Immature natural killer cell (primary cell): ENCODE data around the gene ZNF526. TPM values are rescaled to one million over a fixed set of nuclear protein-coding genes. Genes with fewer than 3 reads are reported as not detected.
A peak's percentile ranks its signal among the peaks of the same experiment; 100 is the strongest.

Experiments
- DNase-seq, 3 donors: peaks; one replicate each; pipeline ENCODE4 v3.0.0; 2022; ENCODE audit warnings: mixed read lengths in 1 of 3
- H3K27ac Mint-ChIP-seq, 6 donors: one replicate each; pipeline ENCODE4 v1.8.0; 2020; ENCODE audit warnings: mixed read lengths in 6 of 6, mild to moderate bottlenecking in 5 of 6, inconsistent platforms in 4 of 6, moderate library complexity in 3 of 6
- H3K27me3 Mint-ChIP-seq, 3 donors: one replicate each; pipeline ENCODE4 v1.8.0; 2020 to 2021; ENCODE audit warnings: low read depth in 3 of 3, mild to moderate bottlenecking in 3 of 3, mixed read lengths in 3 of 3, moderate library complexity in 3 of 3, inconsistent platforms in 1 of 3
- H3K36me3 Mint-ChIP-seq, 3 donors: one replicate each; pipeline ENCODE4 v1.8.0; 2020; ENCODE audit warnings: mixed read lengths in 3 of 3, inconsistent platforms in 2 of 3, mild to moderate bottlenecking in 2 of 3
- H3K4me1 Mint-ChIP-seq, 2 donors: one replicate each; pipeline ENCODE4 v1.8.0; 2020; ENCODE audit warnings: inconsistent platforms in 2 of 2, mild to moderate bottlenecking in 2 of 2, mixed read lengths in 2 of 2, moderate library complexity in 1 of 2
- H3K4me3 Mint-ChIP-seq, 5 donors: one replicate each; pipeline ENCODE4 v1.8.0; 2020; ENCODE audit warnings: mild to moderate bottlenecking in 5 of 5, mixed read lengths in 5 of 5, inconsistent platforms in 3 of 5, moderate library complexity in 3 of 5
- H3K9me3 Mint-ChIP-seq, 6 donors: one replicate each; pipeline ENCODE4 v1.8.0; 2020; ENCODE audit warnings: mild to moderate bottlenecking in 6 of 6, mixed read lengths in 6 of 6, inconsistent platforms in 4 of 6, moderate library complexity in 3 of 6
- polyA plus RNA-seq, 3 donors: library from polyadenylated mRNA; unstranded; fragments of 300-500 nt; fragmentation: Illumina TruSeq; gene quantifications; one replicate each; pipeline ENCODE4 v1.2.3, GENCODE V29; 2021

Gene ZNF526
- polyA plus RNA-seq, 3 donors from 2014 or later, result 2.9 to 9.1 (median 5.2) TPM

DNA sequence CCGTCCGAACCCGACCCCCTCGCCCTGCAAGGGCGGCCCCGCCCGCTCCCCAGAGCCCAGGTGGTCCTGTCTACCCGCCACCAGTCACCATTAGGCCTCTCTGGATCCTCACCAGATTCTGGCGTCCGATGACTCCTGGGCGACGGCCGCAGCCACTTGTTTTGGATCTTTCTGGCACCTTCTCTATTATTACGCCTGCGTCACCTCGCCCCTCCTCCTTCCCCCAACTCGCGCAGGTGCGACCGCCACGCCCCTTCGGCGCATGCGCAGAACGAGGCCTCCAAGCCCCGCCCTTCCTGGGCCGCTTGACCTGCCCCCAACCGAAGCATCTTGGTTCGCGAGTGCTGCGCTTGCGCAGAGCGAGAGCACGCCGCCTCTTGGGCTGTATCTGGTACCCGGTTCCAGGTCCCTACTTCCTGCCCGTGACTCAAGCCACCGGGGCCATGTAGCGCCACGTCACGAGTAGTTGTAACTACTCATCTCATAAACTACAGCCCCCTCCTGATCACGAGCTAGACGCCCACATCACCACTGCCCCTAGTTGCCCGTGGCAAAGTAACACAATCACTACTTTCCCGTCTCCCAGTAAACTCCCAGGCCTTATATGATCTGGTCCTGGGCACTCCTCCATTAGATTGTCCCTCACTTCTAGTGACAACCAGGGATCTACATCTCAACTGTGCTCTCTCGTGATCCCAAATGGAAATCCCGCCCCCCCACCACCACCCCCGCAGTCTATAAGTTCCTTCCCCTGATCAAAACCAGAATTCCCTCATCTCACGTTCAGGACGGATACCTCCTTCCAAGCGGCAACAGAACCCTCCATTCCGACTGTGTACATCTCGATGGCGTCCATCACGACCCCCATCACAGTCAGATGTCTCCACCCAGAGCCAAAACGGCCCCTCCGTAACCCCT lies 2.3 kb upstream of the ZNF526 start, which contains the start of gene DEDD2:
Gene DEDD2, minus strand, starts transcription at position 158 of the 918 bp plus-strand sequence. CDS start 670 bp downstream, outside the sequence.
- DNase-seq, result peak; percentile 100
- Mint-ChIP-seq H3K9me3 (no peaks in the 10 kb centered on the region), H3K27me3 (peaks cover 13 to 19% (median 19%) of the 10 kb centered on the region in 3 donors), H3K27ac (peak within 1 kb of the TSS; percentile 93 to 100 (median 98)), H3K36me3 (peaks cover 9 to 18% (median 15%) of the 10 kb centered on the region in 3 donors), H3K4me3 (peak within 1 kb of the TSS; percentile 87 to 96 (median 95)), H3K4me1 (peaks cover 76 to 77% of the 10 kb centered on the region in 2 donors)

DNA sequence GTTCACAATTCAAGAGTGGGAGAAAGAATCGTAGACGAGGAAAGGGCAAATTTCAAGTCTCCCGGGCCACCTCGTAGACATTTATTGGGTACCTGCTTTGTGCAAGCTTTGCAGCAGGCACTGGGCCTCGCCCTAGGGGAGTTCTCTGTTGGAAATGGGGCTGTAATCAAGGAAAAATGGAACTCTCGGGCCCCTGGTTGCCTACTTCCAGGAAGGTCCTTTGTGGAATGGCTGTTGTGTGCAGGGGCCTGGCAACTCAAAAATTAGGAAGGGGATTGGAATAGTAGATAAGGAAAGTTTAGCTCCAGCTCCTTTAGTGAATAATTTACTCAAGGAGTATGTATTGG lies 612 bp downstream of the ZNF526 start:
- Mint-ChIP-seq H3K27ac (peak overlapping the region; percentile 93 to 99 (median 96)), H3K9me3 (no peaks in the 10 kb centered on the region), H3K4me3 (peak overlapping the region; percentile 94 to 99 (median 97)), H3K27me3 (peaks cover 13 to 19% (median 19%) of the 10 kb centered on the region in 3 donors), H3K4me1 (peaks cover 50% of the 10 kb centered on the region in 2 donors), H3K36me3 (peaks cover 4 to 8% (median 4%) of the 10 kb centered on the region in 3 donors)
- no peak for DNase-seq

DNA sequence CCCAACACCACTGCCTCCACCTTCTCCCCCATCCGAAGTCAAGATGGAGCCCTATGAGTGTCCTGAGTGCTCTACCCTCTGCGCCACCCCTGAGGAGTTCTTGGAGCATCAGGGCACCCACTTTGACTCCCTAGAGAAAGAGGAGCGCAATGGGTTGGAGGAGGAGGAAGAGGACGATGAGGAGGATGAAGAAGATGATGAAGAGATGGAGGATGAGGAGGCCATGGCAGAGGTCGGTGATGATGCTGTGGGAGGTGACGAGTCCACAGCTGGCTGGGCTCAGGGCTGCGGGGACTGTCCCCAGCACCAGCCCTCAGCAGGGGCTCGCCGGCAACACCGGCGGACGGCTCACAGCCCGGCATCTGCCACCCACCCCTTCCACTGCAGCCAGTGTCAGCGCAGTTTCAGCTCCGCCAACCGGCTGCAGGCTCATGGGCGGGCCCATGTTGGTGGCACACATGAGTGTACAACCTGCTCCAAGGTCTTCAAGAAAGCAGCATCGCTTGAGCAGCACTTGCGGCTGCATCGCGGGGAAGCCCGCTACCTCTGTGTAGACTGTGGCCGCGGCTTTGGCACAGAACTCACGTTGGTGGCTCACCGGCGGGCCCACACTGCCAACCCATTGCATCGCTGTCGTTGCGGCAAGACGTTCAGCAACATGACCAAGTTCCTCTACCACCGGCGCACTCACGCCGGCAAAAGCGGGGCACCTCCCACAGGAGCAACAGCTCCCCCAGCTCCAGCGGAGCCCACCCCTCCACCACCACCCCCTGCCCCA lies 5.0 kb downstream of the ZNF526 start:
- Mint-ChIP-seq H3K27ac (peak overlapping the region in 1 of 6 donors; percentile 68), H3K4me1 (peaks cover 31 to 39% of the 10 kb centered on the region in 2 donors), H3K4me3 (no peak overlapping the region), H3K36me3 (peaks cover 7 to 27% (median 8%) of the 10 kb centered on the region in 3 donors), H3K27me3 (peaks cover 0 to 3% (median 2%) of the 10 kb centered on the region in 3 donors), H3K9me3 (no peaks in the 10 kb centered on the region)
- DNase-seq, result no peak

DNA sequence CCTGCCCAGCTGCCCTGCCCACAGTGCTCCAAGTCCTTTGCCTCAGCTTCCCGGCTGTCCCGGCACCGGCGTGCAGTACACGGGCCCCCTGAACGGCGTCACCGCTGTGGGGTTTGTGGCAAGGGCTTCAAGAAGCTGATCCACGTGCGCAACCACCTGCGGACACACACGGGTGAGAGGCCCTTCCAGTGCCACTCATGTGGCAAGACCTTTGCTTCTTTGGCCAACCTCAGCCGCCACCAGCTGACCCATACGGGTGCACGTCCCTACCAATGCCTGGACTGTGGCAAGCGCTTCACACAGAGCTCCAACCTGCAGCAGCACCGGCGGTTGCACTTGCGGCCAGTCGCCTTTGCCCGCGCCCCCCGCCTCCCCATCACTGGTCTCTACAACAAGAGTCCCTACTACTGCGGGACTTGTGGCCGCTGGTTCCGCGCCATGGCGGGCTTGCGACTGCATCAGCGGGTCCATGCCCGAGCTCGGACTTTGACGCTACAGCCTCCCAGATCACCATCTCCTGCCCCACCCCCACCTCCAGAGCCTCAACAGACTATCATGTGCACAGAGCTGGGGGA lies 5.7 kb downstream of the ZNF526 start:
- peaks cover 7 to 27% (median 8%) of the 10 kb centered on the region in 3 donors for H3K36me3 Mint-ChIP-seq
- no peak overlapping the region for H3K4me3 Mint-ChIP-seq
- H3K27me3 Mint-ChIP-seq, result peaks cover 0 to 2% (median 2%) of the 10 kb centered on the region in 3 donors
- no peak for DNase-seq
- H3K9me3 Mint-ChIP-seq, result no peaks in the 10 kb centered on the region
- H3K4me1 Mint-ChIP-seq, result peaks cover 24 to 32% of the 10 kb centered on the region in 2 donors
- H3K27ac Mint-ChIP-seq, result no peak overlapping the region

DNA sequence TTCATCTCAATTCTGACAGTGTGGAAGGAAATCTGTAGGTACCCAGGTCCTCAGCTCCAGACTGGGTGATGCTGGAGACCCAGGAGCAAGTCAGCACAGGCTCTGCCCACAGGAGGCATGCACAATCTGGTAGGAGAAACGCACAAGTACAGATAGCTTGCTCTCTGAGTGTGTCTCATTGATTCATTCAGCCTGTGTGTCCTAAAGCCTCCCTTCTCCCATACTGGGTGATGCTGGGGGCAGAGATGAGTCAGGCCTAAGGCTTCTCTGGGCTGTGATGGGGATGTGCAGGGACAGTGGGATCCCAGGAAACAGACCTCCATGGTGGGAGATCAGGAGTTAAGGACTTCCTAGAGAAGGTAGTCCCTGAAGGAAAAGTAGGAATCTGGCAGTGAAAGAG lies 6.8 kb downstream of the ZNF526 start:
- H3K9me3 Mint-ChIP-seq, result no peaks in the 10 kb centered on the region
- no peak overlapping the region for H3K4me3 Mint-ChIP-seq
- H3K27ac Mint-ChIP-seq, result peak overlapping the region in 5 of 6 donors; percentile 3 to 64 (median 30)
- DNase-seq, result no peak
- peaks cover 7 to 27% (median 8%) of the 10 kb centered on the region in 3 donors for H3K36me3 Mint-ChIP-seq
- peaks cover 21 to 29% of the 10 kb centered on the region in 2 donors for H3K4me1 Mint-ChIP-seq
- peaks cover 0 to 2% (median 2%) of the 10 kb centered on the region in 3 donors for H3K27me3 Mint-ChIP-seq

DNA sequence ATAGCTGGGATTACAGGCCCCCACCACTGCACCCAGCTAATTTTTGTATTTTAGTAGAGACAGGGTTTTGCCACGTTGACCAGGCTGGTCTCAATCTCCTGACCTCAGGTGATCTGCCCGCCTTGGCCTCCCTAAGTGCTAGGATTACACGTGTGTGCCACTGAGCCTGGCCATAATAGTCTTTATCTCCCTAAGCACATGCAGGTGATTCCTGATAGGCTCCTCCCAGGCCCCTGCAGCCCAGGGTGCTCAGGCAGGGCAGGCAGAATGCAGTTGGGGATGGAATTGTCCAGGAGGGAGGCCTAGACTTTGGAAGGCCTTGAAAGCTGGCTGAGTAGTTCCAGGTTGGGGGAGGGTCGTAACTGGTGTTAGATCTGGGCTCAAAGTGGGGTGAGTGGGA lies 8.5 kb downstream of the ZNF526 start:
- Mint-ChIP-seq H3K9me3 (no peaks in the 10 kb centered on the region), H3K27me3 (peaks cover 0 to 2% (median 2%) of the 10 kb centered on the region in 3 donors), H3K4me3 (no peak overlapping the region), H3K27ac (peak overlapping the region in 3 of 6 donors; percentile 45 to 50 (median 45)), H3K4me1 (peaks cover 13 to 20% of the 10 kb centered on the region in 2 donors), H3K36me3 (peaks cover 7 to 27% (median 11%) of the 10 kb centered on the region in 3 donors)
- no peak for DNase-seq

DNA sequence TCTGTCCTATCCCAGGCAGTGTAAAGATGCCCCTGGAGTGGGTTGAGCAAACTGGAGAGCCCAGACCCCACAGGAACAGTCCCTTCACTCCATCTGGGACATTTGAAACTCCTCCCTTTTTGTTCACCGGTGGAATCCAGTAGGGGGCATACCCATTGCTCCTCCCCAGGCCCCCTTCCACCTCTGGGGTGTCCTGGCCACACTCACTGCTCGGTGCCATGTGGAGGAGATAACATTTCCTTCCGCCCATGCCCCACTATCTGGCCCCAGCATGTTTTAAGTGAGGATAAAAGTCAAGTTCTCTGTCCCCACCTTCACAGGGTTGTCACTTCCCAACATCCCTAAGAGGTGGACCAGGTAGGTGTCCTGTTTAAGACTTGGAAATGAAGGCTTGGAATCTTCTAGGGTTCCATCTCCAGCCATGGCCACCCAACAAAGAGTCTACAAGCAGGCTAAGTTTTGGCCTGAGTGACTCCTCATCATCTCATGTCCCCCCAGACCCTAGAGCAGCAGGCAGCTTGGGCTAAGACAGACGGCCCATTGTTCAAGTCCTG lies 9.3 kb downstream of the ZNF526 start:
- Mint-ChIP-seq H3K4me3 (no peak overlapping the region), H3K27me3 (peaks cover 0 to 2% (median 2%) of the 10 kb centered on the region in 3 donors), H3K4me1 (peaks cover 13 to 22% of the 10 kb centered on the region in 2 donors), H3K27ac (peak overlapping the region; percentile 37 to 84 (median 54)), H3K36me3 (peaks cover 7 to 30% (median 12%) of the 10 kb centered on the region in 3 donors), H3K9me3 (no peaks in the 10 kb centered on the region)
- DNase-seq, result no peak

DNA sequence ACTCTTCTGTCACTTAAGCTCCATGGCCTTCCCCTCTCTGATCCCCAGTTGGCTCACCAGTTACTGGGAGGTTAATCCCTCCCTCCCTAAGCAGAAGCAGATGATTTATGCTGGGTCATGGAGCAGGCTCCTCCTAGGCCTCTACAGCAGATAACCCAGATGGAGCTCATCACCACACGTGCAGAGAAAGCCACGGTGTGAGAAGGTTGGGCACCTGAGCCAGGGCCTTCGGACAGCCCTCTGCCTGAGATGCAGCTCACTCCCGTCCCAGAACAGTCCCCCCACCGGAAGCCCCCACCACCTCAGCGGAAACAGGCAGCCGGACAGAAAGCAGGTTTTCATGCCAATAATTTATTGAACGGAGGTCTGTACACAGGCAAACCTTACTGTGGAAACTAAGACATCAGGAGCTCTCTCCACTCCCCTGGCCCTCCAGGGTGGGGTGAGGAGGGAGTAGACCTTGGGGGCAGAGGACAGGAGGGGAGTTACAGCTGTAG lies 9.8 kb downstream of the ZNF526 start:
- Mint-ChIP-seq H3K4me3 (no peak overlapping the region), H3K27ac (peak overlapping the region; percentile 29 to 84 (median 50))

DNA sequence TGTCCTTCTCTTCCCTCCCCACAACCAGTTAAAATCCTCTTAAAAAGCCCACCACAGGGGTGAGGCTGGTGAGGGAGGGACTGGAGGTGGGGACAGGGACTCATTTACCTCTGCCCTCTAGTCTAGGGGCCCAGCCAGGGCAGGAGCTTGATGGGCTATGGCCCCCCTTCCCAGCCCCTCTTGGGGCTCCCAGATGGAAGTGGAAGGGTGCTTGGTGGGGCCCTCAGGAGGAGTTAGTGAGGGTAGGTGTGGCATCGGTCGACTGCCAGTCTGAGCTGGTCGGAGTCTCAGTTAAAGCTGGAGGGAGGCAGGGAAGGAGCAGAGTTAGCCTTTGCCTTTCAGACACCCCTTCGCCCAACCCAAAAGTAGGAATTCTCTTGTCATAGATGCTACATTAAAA lies 10.5 kb downstream of the ZNF526 start:
- no peak for DNase-seq
- H3K27me3 Mint-ChIP-seq, result peaks cover 0 to 2% (median 2%) of the 10 kb centered on the region in 3 donors
- H3K27ac Mint-ChIP-seq, result peak overlapping the region in 1 of 6 donors; percentile 23
- peaks cover 3 to 27% (median 8%) of the 10 kb centered on the region in 3 donors for H3K36me3 Mint-ChIP-seq
- peaks cover 13 to 22% of the 10 kb centered on the region in 2 donors for H3K4me1 Mint-ChIP-seq
- H3K4me3 Mint-ChIP-seq, result no peak overlapping the region
- no peaks in the 10 kb centered on the region for H3K9me3 Mint-ChIP-seq

More for the DNA sequence above, 9.8 kb downstream of the ZNF526 start:
- Mint-ChIP-seq H3K36me3 (peaks cover 5 to 28% (median 9%) of the 10 kb centered on the region in 3 donors), H3K27me3 (peaks cover 0 to 2% (median 2%) of the 10 kb centered on the region in 3 donors), H3K9me3 (no peaks in the 10 kb centered on the region), H3K4me1 (peaks cover 13 to 22% of the 10 kb centered on the region in 2 donors)
- no peak for DNase-seq

DNA sequence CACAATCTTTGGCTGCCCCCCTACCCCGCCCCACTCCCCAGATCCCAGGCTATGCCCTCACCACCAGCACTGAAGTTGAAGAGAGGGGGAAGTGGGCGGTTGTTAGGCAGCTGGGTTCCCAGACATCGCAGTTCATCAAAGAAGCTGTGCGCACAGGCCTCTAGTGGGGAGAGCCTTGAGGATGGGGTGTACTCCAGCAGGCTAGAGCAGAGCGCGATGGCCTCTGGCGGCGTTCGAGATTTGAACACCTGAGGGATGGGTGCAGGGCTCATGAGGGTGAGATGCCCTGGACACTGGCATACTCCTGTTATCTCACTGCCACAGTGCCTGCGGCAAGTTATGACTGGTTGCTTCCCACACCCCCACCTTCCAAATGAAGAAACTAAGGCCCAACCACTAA lies 12.3 kb downstream of the ZNF526 start:
- no peak for DNase-seq
- H3K36me3 Mint-ChIP-seq, result peaks cover 0 to 28% (median 12%) of the 10 kb centered on the region in 3 donors
- no peaks in the 10 kb centered on the region for H3K9me3 Mint-ChIP-seq
- H3K27ac Mint-ChIP-seq, result peak overlapping the region in 1 of 6 donors; percentile 4
- peaks cover 12 to 17% of the 10 kb centered on the region in 2 donors for H3K4me1 Mint-ChIP-seq
- no peak overlapping the region for H3K4me3 Mint-ChIP-seq
- peaks cover 0 to 7% (median 2%) of the 10 kb centered on the region in 3 donors for H3K27me3 Mint-ChIP-seq

DNA sequence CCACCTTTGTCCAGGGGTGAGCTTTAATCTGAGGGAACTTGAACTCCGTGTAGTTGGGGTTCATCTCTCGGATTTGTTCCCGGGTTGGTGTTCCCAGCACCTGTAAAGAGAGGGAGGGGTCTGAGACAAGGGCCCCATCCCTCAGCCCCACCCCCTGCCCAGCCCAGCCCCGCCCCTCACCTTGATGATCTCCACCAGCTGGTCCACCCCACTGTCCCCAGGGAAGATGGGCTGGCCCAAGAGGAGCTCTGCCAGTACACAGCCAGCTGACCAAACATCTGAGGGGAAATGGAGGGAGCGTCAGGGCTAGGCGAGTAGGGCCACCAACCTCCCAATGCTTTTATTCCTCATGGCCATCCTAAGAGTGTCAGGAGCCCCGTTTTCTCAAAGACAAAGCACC lies 13.0 kb downstream of the ZNF526 start:
- Mint-ChIP-seq H3K36me3 (peaks cover 0 to 25% (median 12%) of the 10 kb centered on the region in 3 donors), H3K9me3 (no peaks in the 10 kb centered on the region), H3K4me3 (no peak overlapping the region), H3K27ac (peak overlapping the region in 2 of 6 donors; percentile 5 to 79), H3K27me3 (peaks cover 0 to 7% (median 2%) of the 10 kb centered on the region in 3 donors), H3K4me1 (peaks cover 12 to 17% of the 10 kb centered on the region in 2 donors)
- DNase-seq, result no peak

DNA sequence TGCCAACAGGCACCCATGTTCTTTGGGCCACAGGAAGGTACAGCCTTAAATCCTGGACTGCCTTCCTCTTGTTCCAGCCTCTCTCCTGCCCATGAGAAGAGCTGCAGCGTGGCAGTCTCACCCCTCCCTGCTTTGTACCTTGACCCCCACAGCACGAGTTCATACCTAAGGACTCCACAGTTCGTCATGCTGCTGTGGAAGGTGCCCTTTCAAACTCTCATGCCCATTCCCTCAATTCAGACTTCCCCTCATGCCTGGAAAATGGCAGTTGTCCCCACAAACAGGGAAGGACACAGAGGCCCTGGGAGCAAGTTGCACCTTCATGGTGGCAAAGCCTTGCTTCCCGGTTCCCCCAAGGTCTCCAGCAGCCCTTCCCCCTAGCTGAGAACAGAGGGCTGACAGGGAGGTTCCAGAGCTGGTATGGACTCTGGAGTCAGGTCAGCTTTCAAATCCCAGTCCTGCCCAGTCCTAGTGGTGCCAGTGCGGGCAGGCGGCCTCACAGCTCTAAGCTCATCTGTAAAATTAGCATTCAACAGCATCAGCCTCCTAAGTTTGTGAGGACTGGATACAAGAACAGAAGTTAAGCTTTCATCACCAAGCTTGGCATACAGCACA lies 13.7 kb downstream of the ZNF526 start:
- peaks cover 10 to 14% of the 10 kb centered on the region in 2 donors for H3K4me1 Mint-ChIP-seq
- peaks cover 0 to 24% (median 12%) of the 10 kb centered on the region in 3 donors for H3K36me3 Mint-ChIP-seq
- H3K27ac Mint-ChIP-seq, result peak overlapping the region in 4 of 6 donors; percentile 5 to 79 (median 46)

More for the DNA sequence above, 13.7 kb downstream of the ZNF526 start:
- Mint-ChIP-seq H3K9me3 (no peaks in the 10 kb centered on the region), H3K27me3 (peaks cover 0 to 7% (median 0%) of the 10 kb centered on the region in 3 donors), H3K4me3 (no peak overlapping the region)
- no peak for DNase-seq
